Endothelial cell of umbilical vein (primary cell): ENCODE results near the gene ZNF783. TPM values are rescaled to one million over a fixed set of nuclear protein-coding genes. Genes with fewer than 3 reads are reported as not detected.
"Not testable (repeated sequence)": the region's sequence is repeated elsewhere in the genome, so short reads cannot be mapped to it uniquely, and the experiment has no call there.

Experiments used
- BruUV-seq: library from RNA; stranded (reverse); fragments of 400-500 nt; replicated peaks from 2 replicates; lab custom pipeline; 2021; lab: Mats Ljungman, UMichigan
- CTCF ChIA-PET: fragments of 300-600, 350-600 bp; sonication (Branson Sonifier 250); formaldehyde crosslinking; loops from one replicate; lab custom pipeline; 2021; ENCODE audit warnings: antibody characterized with exemption, inconsistent platforms; lab: Charles Lee
- POLR2A ChIA-PET: fragments of 300-600, 350-600 bp; sonication (Branson Sonifier 250); formaldehyde crosslinking; loops from one replicate; lab custom pipeline; 2021; ENCODE audit warnings: antibody characterized with exemption, inconsistent platforms; lab: Charles Lee
- DNase-seq: peaks from one replicate; pipeline ENCODE4 v3.0.0-alpha.2; 2011; ENCODE audit warnings: low read depth, low spot score
- FAIRE-seq: peaks from 2 replicates; lab custom pipeline; 2011; peaks lifted over from hg19 to GRCh38; lab: Jason Lieb, UNC
- H2AFZ ChIP-seq: 2 replicates; pipeline ENCODE4 v1.6.0; 2012; ENCODE audit warnings: low read depth, low read length, control low read depth, inconsistent platforms
- H3K27ac ChIP-seq: 2 replicates; pipeline ENCODE4 v1.5.1; 2011; ENCODE audit warnings: low read depth, mild to moderate bottlenecking, control low read depth, low read length, moderate library complexity; ENCODE audit not compliant: insufficient read depth
- H3K27me3 ChIP-seq, 2 experiments: 2 replicates each; pipeline versions ENCODE4 v1.6.0 to v1.6.1; 2011; ENCODE audit warnings: low read length in 2 of 2, mixed read lengths in 1 of 2; ENCODE audit not compliant: control insufficient read depth in 2 of 2, insufficient read depth in 2 of 2
- H3K36me3 ChIP-seq, 2 experiments: 2 replicates in 1 of 2; 3 replicates in 1 of 2; pipeline ENCODE4 v1.5.1; 2011; ENCODE audit warnings: low read length in 2 of 2, mild to moderate bottlenecking in 1 of 2, moderate library complexity in 1 of 2; ENCODE audit not compliant: control insufficient read depth in 2 of 2, insufficient read depth in 2 of 2; ENCODE audit errors: extremely low read depth in 1 of 2
- H3K4me1 ChIP-seq: 3 replicates; pipeline ENCODE4 v1.5.1; 2011; ENCODE audit warnings: mild to moderate bottlenecking, low read length; ENCODE audit not compliant: control insufficient read depth, insufficient read depth; ENCODE audit errors: extremely low read depth
- H3K4me2 ChIP-seq: 2 replicates; pipeline ENCODE4 v1.6.1; 2011; ENCODE audit warnings: low read length, control low read depth, mixed read lengths; ENCODE audit not compliant: insufficient read depth
- H3K4me3 ChIP-seq, 3 experiments: fragments of 200-600 bp in 1 of 3; sonication (generic), shearing (Covaris generic) in 1 of 3; replicated peaks in 1 of 3; 2 replicates each; pipeline ENCODE4 v1.5.1; 2011 to 2016; ENCODE audit warnings: control low read depth in 3 of 3, low read length in 3 of 3, mild to moderate bottlenecking in 2 of 3, inconsistent platforms in 1 of 3, low read depth in 1 of 3, moderate library complexity in 1 of 3; ENCODE audit not compliant: insufficient read depth in 1 of 3
- H3K79me2 ChIP-seq: 2 replicates; pipeline ENCODE4 v1.6.0; 2012; ENCODE audit warnings: low read length, inconsistent platforms; ENCODE audit not compliant: control insufficient read depth, insufficient read depth
- H3K9ac ChIP-seq: replicated peaks from 2 replicates; pipeline ENCODE3; 2011; ENCODE audit warnings: low read length, control low read depth; ENCODE audit not compliant: insufficient read depth; ENCODE audit errors: extremely low read depth
- H3K9me1 ChIP-seq: replicated peaks from 3 replicates; pipeline ENCODE4 v1.6.0; 2011; ENCODE audit warnings: mild to moderate bottlenecking, low read length; ENCODE audit not compliant: control insufficient read depth, insufficient read depth; ENCODE audit errors: extremely low read depth
- H3K9me3 ChIP-seq: replicated peaks from 2 replicates; pipeline ENCODE4 v1.5.1; 2012; ENCODE audit warnings: low read length, inconsistent platforms; ENCODE audit not compliant: control insufficient read depth, insufficient read depth
- H4K20me1 ChIP-seq: replicated peaks from 2 replicates; pipeline ENCODE3; 2011; ENCODE audit warnings: mild to moderate bottlenecking, low read length; ENCODE audit not compliant: control insufficient read depth, insufficient read depth; ENCODE audit errors: extremely low read depth
- EZH2 ChIP-seq: IDR thresholded peaks from 2 replicates; pipeline ENCODE4 v1.6.1; 2012; ENCODE audit warnings: borderline replicate concordance, low read depth, mild to moderate bottlenecking, moderate library complexity, low read length, inconsistent platforms; ENCODE audit not compliant: severe bottlenecking
- FOS ChIP-seq: IDR thresholded peaks from 2 replicates; pipeline ENCODE4 v1.6.1; 2011; ENCODE audit warnings: mild to moderate bottlenecking, low read length, moderate library complexity, borderline replicate concordance; ENCODE audit not compliant: insufficient read depth
- GATA2 ChIP-seq: IDR thresholded peaks from 2 replicates; pipeline ENCODE4 v1.7.0; 2011; ENCODE audit warnings: low read depth, mild to moderate bottlenecking, moderate library complexity, mixed read lengths, low read length; ENCODE audit not compliant: insufficient read length, insufficient read depth
- POLR2AphosphoS5 ChIP-seq: IDR thresholded peaks from 2 replicates; pipeline ENCODE4 v1.6.1; 2012; ENCODE audit warnings: low read depth, mild to moderate bottlenecking, control low read depth, low read length, moderate library complexity; ENCODE audit not compliant: insufficient read depth
- dilution Hi-C: fragments of 300-500 bp; cut with MboI; formaldehyde crosslinking; loops from one replicate; pipeline ENCODE4 v1.15.0; 2019; ENCODE audit warnings: low sequenced_read_pairs; ENCODE audit not compliant: extremely low pct_ligation_motif_present
- intact Hi-C: fragments of 100-400 bp; cut with micrococcal nuclease; formaldehyde crosslinking; loops from one replicate; pipeline ENCODE4 v1.10.0; 2022
- polyA plus RNA-seq, 4 experiments: library from polyadenylated mRNA; depleted of rRNA in 3 of 4; stranded (reverse) in 3 of 4; unstranded in 1 of 4; fragments of >200 nt; gene quantifications; 2 replicates each; pipeline versions ENCODE4 v1.2.1 to v1.2.3, GENCODE V29; 2011 to 2012; ENCODE audit warnings: missing spikeins in 1 of 4
- total RNA-seq: library from RNA; stranded (reverse); gene quantifications from 2 replicates; pipeline ENCODE4 v1.2.3, GENCODE V29; 2021
- TF ChIP-seq, protein P1 (sequence below), 2 donors: IDR thresholded peaks; 1 replicate in 1 of 2; 2 replicates in 1 of 2; pipeline ENCODE4 v1.5.1; 2011; ENCODE audit warnings: low read length in 2 of 2, mild to moderate bottlenecking in 2 of 2, moderate library complexity in 2 of 2, control low read depth in 1 of 2, inconsistent platforms in 1 of 2, low read depth in 1 of 2; ENCODE audit not compliant: insufficient read depth in 1 of 2; ENCODE audit errors: extremely low read depth in 1 of 2
- TF ChIP-seq, protein P2 (sequence below): IDR thresholded peaks from 2 replicates; pipeline ENCODE4 v1.6.1; 2011; ENCODE audit not compliant: insufficient read depth, insufficient read length

Gene ZNF783
- total and polyA plus RNA-seq, 2 donors (not counting 3 experiments of a cell fraction or from before 2014, with no cell fraction given) = 7.3 to 9.8 TPM

DNA sequence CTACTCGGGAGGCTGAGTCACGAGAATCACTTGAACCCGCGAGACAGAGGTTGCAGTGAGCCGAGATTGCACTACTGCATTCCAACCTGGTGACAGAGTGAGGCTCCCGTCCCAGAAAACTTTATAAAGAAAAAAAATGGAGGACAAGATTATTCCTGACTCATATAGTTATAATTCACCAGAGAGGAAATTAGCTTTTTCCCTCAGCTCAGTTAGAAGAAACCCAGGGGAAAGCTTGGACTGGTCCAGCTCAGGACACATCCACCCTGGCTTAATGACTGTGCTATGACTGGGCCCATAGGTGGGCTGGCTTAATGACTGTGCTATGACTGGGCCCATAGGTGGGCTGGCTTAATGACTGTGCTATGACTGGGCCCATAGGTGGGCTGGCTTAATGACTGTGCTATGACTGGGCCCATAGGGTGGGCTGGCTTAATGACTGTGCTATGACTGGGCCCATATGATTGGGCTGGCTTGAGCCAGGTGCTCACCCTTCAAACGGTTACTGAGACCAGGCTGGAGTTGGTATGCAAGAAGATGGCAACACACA is 28.3 kb upstream of the ZNF783 start:
- DNase-seq, H3K27me3 ChIP-seq, H3K9me3 ChIP-seq, H3K4me2 ChIP-seq, BruUV-seq, H3K9ac ChIP-seq, H4K20me1 ChIP-seq, intact Hi-C loops, H3K79me2 ChIP-seq, H2AFZ ChIP-seq, FAIRE-seq, dilution Hi-C loops, H3K27ac ChIP-seq, H3K4me3 ChIP-seq, POLR2A ChIA-PET, H3K4me1 ChIP-seq, H3K9me1 ChIP-seq, H3K36me3 ChIP-seq: not testable (repeated sequence)
- CTCF ChIA-PET = interaction anchor here (1.0 kb wide), 2 partner anchors 38 to 228 kb away, joined by 3 read pairs; no protein-coding TSS in a partner anchor
- peak; percentile 65 for TF ChIP-seq FOS

DNA sequence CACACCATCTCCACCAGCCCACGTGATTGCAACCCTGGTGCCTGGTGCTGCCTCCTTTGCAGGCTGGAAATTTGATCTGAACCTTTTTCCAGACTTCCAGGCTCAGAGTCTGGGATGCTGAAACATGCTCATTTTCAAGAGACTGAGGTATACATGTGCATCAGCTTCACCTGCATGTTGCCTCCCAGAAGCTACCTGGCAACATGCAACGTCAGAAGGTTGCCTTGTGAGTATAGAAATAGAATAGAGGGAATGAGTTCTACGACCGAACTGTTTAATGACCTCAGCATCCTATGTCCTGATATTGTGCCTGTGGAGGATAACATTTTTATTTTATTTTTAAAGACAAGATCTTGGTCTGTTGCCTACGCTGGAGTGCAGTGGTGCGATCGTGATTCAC is 24.5 kb upstream of the ZNF783 start:
- FAIRE-seq = no peak
- POLR2A ChIA-PET = no interaction called here
- no peak overlapping the region for H2AFZ ChIP-seq

More for the DNA sequence above, 24.5 kb upstream of the ZNF783 start:
- TF ChIP-seq, protein P1, sequence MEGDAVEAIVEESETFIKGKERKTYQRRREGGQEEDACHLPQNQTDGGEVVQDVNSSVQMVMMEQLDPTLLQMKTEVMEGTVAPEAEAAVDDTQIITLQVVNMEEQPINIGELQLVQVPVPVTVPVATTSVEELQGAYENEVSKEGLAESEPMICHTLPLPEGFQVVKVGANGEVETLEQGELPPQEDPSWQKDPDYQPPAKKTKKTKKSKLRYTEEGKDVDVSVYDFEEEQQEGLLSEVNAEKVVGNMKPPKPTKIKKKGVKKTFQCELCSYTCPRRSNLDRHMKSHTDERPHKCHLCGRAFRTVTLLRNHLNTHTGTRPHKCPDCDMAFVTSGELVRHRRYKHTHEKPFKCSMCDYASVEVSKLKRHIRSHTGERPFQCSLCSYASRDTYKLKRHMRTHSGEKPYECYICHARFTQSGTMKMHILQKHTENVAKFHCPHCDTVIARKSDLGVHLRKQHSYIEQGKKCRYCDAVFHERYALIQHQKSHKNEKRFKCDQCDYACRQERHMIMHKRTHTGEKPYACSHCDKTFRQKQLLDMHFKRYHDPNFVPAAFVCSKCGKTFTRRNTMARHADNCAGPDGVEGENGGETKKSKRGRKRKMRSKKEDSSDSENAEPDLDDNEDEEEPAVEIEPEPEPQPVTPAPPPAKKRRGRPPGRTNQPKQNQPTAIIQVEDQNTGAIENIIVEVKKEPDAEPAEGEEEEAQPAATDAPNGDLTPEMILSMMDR (IDR thresholded peaks at IDR 0.05; ENCODE audit: extremely low read depth in 1 of 2, insufficient read depth in 1 of 2, low read depth in 1 of 2, low read length in 2 of 2) = no peak
- no peak for TF ChIP-seq POLR2AphosphoS5
- no peak for TF ChIP-seq EZH2
- TF ChIP-seq GATA2 = no peak
- TF ChIP-seq, protein P2, sequence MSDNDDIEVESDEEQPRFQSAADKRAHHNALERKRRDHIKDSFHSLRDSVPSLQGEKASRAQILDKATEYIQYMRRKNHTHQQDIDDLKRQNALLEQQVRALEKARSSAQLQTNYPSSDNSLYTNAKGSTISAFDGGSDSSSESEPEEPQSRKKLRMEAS = no peak
- H3K4me1 ChIP-seq = peaks cover 9% of the 10 kb centered on the region
- H3K4me2 ChIP-seq = no peak overlapping the region
- H4K20me1 ChIP-seq = no peaks in the 10 kb centered on the region
- no peak for DNase-seq
- H3K9ac ChIP-seq = no peak overlapping the region
- peaks cover 16% of the 10 kb centered on the region for H3K79me2 ChIP-seq
- intact Hi-C loops (no loop called here), dilution Hi-C loops (no loop called here)
- H3K36me3 ChIP-seq = no peaks in the 10 kb centered on the region
- no peaks in the 10 kb centered on the region for H3K27me3 ChIP-seq
- H3K9me3 ChIP-seq = no peaks in the 10 kb centered on the region
- no peak overlapping the region for H3K4me3 ChIP-seq
- H3K27ac ChIP-seq = no peak overlapping the region
- peaks cover 3% of the 10 kb centered on the region for H3K9me1 ChIP-seq
- CTCF ChIA-PET = interaction anchor here (1.4 kb wide), 1 partner anchor 24 kb away, joined by 5 read pairs; the partner anchor contains the start of gene ZNF783
- no TSS peak for BruUV-seq
